OCI-LY1 (cell line): ENCODE results near the gene SCNN1B.

Source experiments
- H2AFZ ChIP-seq: fragments of 200-600 bp; sonication (generic), shearing (Covaris generic); 2 replicates; pipeline ENCODE4 v1.6.0; 2014; ENCODE audit warnings: antibody characterized with exemption, mild to moderate bottlenecking, low read length
- H3F3A ChIP-seq: fragments of 200-600 bp; sonication (generic), shearing (Covaris generic); 2 replicates; pipeline ENCODE4 v1.6.0; 2014; ENCODE audit warnings: mild to moderate bottlenecking, antibody characterized with exemption, low read length, moderate library complexity; ENCODE audit not compliant: insufficient read depth
- H3K27ac ChIP-seq: fragments of 200-600 bp; sonication (generic); 2 replicates; pipeline ENCODE4 v1.5.1; 2014; ENCODE audit warnings: low read length, mixed run types, mild to moderate bottlenecking, low read depth; ENCODE audit not compliant: poor library complexity, severe bottlenecking
- H3K27me3 ChIP-seq: fragments of 200-600 bp; sonication (generic); 2 replicates; pipeline ENCODE4 v1.6.0; 2014; ENCODE audit warnings: antibody characterized with exemption, mild to moderate bottlenecking, low read length, moderate library complexity; ENCODE audit not compliant: insufficient read depth
- H3K36me3 ChIP-seq: fragments of 200-600 bp; sonication (generic); 2 replicates; pipeline ENCODE4 v1.6.1; 2014; ENCODE audit warnings: mild to moderate bottlenecking, antibody characterized with exemption, low read length, moderate library complexity, mixed read lengths; ENCODE audit not compliant: insufficient read depth
- H3K4me1 ChIP-seq: fragments of 200-600 bp; sonication (generic); 2 replicates; pipeline ENCODE4 v1.5.1; 2014; ENCODE audit warnings: mild to moderate bottlenecking, low read length, moderate library complexity; ENCODE audit not compliant: insufficient read depth, severe bottlenecking
- H3K4me2 ChIP-seq: fragments of 200-600 bp; sonication (generic), shearing (Covaris generic); 2 replicates; pipeline ENCODE4 v1.6.1; 2014; ENCODE audit warnings: low read length
- H3K4me3 ChIP-seq: fragments of 200-600 bp; sonication (generic); 2 replicates; pipeline ENCODE4 v1.5.1; 2014; ENCODE audit warnings: low read length, low read depth, mild to moderate bottlenecking, mixed read lengths; ENCODE audit not compliant: poor library complexity, severe bottlenecking
- H3K79me2 ChIP-seq: fragments of 200-600 bp; shearing (Covaris generic); 2 replicates; pipeline ENCODE4 v1.6.1; 2016; ENCODE audit warnings: mixed run types, low read length, mixed read lengths; ENCODE audit not compliant: insufficient read depth
- H3K9ac ChIP-seq: fragments of 200-600 bp; sonication (generic), shearing (Covaris generic); 2 replicates; pipeline ENCODE4 v1.6.1; 2014; ENCODE audit warnings: mild to moderate bottlenecking, low read length, mixed read lengths
- H3K9me2 ChIP-seq: fragments of 200-600 bp; sonication (generic), shearing (Covaris generic); 2 replicates; pipeline ENCODE4 v1.6.1; 2014; ENCODE audit warnings: low read depth, mild to moderate bottlenecking, low read length, mixed read lengths
- H3K9me3 ChIP-seq: fragments of 200-600 bp; shearing (Covaris generic); 2 replicates; pipeline ENCODE4 v1.6.1; 2014; ENCODE audit warnings: low read length, mixed read lengths
- H4K20me1 ChIP-seq: fragments of 200-600 bp; sonication (generic), shearing (Covaris generic); 2 replicates; pipeline ENCODE4 v1.6.0; 2016; ENCODE audit warnings: mild to moderate bottlenecking, low read length; ENCODE audit not compliant: insufficient read depth
- CTCF ChIP-seq: fragments of 200-600 bp; sonication (generic), shearing (Covaris generic); IDR thresholded peaks from 2 replicates; pipeline ENCODE4 v1.5.1; 2017; ENCODE audit warnings: mild to moderate bottlenecking, antibody characterized with exemption, low read length, moderate library complexity, mixed read lengths
- EZH2 ChIP-seq: fragments of 200-600 bp; sonication (generic), shearing (Covaris generic); IDR thresholded peaks from 2 replicates; pipeline ENCODE4 v1.8.0; 2017; ENCODE audit warnings: borderline replicate concordance, mixed run types, mild to moderate bottlenecking, antibody characterized with exemption, low read length, moderate library complexity, mixed read lengths

Gene SCNN1B

GRCh38 chr16:23401139-23401538 is 99.0 kb downstream of the SCNN1B start:
- Histone ChIP-seq H3K4me1 (peaks cover 8% of the 10 kb centered on the region), H3K27me3 (no peaks in the 10 kb centered on the region), H3K4me2 (no peak overlapping the region), H3K79me2 (no peaks in the 10 kb centered on the region), H3F3A (no peaks in the 10 kb centered on the region), H4K20me1 (no peaks in the 10 kb centered on the region), H2AFZ (no peak overlapping the region), H3K27ac (no peak overlapping the region), H3K9ac (no peak overlapping the region), H3K9me2 (no peaks in the 10 kb centered on the region), H3K36me3 (peaks cover 38% of the 10 kb centered on the region), H3K9me3 (no peaks in the 10 kb centered on the region), H3K4me3 (no peak overlapping the region)
- TF ChIP-seq EZH2 = no peak

- Histone ChIP-seq H3K9ac (no peak overlapping the region), H3F3A (no peaks in the 10 kb centered on the region), H3K4me3 (no peak overlapping the region), H3K4me2 (no peak overlapping the region), H4K20me1 (no peaks in the 10 kb centered on the region), H3K27me3 (no peaks in the 10 kb centered on the region), H3K9me3 (no peaks in the 10 kb centered on the region), H2AFZ (no peak overlapping the region), H3K4me1 (peaks cover 6% of the 10 kb centered on the region), H3K27ac (no peak overlapping the region), H3K9me2 (no peaks in the 10 kb centered on the region), H3K79me2 (no peaks in the 10 kb centered on the region), H3K36me3 (peaks cover 41% of the 10 kb centered on the region)
- TF ChIP-seq EZH2 (no peak), CTCF (no peak)
These were observed 100.0 kb downstream of the SCNN1B start for GRCh38 chr16:23402100-23402499.

- H3K4me3 ChIP-seq = no peak overlapping the region
- TF ChIP-seq CTCF (no peak), EZH2 (no peak)
- H3K79me2 ChIP-seq = no peaks in the 10 kb centered on the region
- H3K9me2 ChIP-seq = no peaks in the 10 kb centered on the region
- no peak overlapping the region for H3K9ac ChIP-seq
- H3F3A ChIP-seq = no peaks in the 10 kb centered on the region
- no peaks in the 10 kb centered on the region for H3K27me3 ChIP-seq
- H3K4me2 ChIP-seq = no peak overlapping the region
- peaks cover 38% of the 10 kb centered on the region for H3K36me3 ChIP-seq
- H3K9me3 ChIP-seq = no peaks in the 10 kb centered on the region
- no peak overlapping the region for H2AFZ ChIP-seq
- H3K4me1 ChIP-seq = no peaks in the 10 kb centered on the region
- H4K20me1 ChIP-seq = no peaks in the 10 kb centered on the region
- H3K27ac ChIP-seq = no peak overlapping the region
These were observed 101.4 kb downstream of the SCNN1B start for GRCh38 chr16:23403547-23403946.

GRCh38 chr16:23406024-23406423 is 103.9 kb downstream of the SCNN1B start:
- H3K9ac ChIP-seq = no peak overlapping the region
- H4K20me1 ChIP-seq = no peaks in the 10 kb centered on the region
- H3K27ac ChIP-seq = no peak overlapping the region

More at GRCh38 chr16:23406024-23406423, 103.9 kb downstream of the SCNN1B start:
- Histone ChIP-seq H3K79me2 (no peaks in the 10 kb centered on the region), H3K4me2 (no peak overlapping the region), H3K4me3 (no peak overlapping the region), H3K4me1 (no peaks in the 10 kb centered on the region), H3K9me2 (no peaks in the 10 kb centered on the region), H3K36me3 (peaks cover 32% of the 10 kb centered on the region), H3F3A (no peaks in the 10 kb centered on the region), H3K9me3 (no peaks in the 10 kb centered on the region), H2AFZ (no peak overlapping the region), H3K27me3 (no peaks in the 10 kb centered on the region)
- TF ChIP-seq CTCF (no peak), EZH2 (no peak)
